Measurements from ENCODE around the gene EIF4H. TPM values are rescaled to one million over a fixed set of nuclear protein-coding genes. Genes with fewer than 3 reads are reported as not detected.
"Not testable (repeated sequence)": the region's sequence is repeated elsewhere in the genome, so short reads cannot be mapped to it uniquely, and the experiment has no call there.

Gene EIF4H
- total RNA-seq, 1 donor from 2014 or later, result 172 TPM

GRCh38 chr7:74194686-74195085 is 20.5 kb downstream of the EIF4H start:
- ATAC-seq (no peak), DNase-seq (no peak)
- intact Hi-C loops (cut with micrococcal nuclease), result no loop called here

- intact Hi-C loops (cut with micrococcal nuclease); DNase-seq: not testable (repeated sequence)
- ATAC-seq, result peak; percentile 24
Measured at GRCh38 chr7:74195139-74195860, 21.1 kb downstream of the EIF4H start.

DNA sequence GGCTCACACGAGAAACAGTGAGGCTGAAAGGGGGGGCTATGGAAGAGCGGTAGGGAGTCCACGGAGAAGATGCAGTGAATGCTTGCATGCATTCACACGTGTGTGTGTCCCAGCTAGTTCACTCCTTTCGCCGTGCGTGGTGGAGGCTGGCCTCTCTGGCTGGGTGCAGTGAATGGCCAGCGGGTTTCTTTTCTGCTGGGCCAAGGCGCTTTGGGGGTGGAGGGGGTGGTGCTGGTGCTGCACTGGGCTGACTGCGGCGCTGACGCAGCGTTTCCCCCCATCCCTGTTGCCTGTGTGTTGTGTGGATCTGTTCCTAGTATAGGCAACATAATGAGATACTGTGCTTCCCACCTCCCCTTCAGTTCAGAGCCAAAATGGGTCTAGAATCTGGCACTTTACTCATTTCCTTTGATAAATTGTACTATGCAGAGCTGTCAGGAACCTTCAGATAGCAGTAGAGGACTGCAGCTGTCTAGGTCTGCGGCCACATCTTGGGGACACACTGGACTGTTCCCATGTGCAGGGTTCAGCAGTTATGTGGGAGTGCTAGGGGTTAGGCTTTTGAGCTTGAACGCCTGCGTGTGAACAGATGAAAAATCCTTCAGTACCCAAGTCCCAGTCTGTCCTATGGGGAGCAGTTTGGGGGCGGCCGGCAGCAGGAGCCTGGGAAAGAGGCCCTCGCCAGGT is 22.0 kb downstream of the EIF4H start:
- ATAC-seq, result peak; percentile 24
- intact Hi-C loops (cut with micrococcal nuclease); DNase-seq: not testable (repeated sequence)

DNA sequence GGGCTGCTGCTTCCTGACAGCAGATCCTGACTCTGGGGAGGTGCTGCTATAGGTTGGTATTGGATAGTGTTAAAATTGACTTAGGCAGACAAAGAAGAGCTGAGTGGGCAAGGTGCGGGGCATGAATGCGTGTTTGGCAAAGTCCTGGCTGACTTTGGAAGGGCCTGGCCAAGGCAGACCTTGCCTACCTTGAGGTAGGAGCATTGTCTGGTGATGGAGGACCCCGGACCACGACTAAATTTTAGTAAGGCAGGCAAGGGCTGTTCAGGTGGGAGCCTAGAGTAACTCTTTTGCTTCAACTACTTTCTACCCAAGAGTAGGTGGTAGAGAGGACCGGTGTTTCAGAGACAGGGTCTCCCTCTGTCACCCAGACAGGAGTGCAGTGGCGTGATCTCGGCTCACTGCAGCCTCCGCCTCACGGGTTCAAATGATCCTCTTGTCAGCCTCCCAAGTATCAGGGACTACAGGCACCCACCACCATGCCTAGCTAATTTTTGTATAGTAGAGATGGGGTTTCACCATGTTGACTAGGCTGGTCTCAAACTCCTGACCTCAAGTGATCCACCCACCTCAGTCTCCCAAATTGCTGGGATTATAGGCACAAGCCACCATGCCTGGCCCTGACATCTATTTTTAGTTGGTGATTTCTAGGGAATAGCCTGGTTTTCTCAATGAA is 23.4 kb downstream of the EIF4H start:
- intact Hi-C loops (cut with micrococcal nuclease), result no loop called here
- ATAC-seq (no peak), DNase-seq (no peak)

GRCh38 chr7:74199551-74200355 is 25.6 kb downstream of the EIF4H start:
- DNase-seq, result no peak
- intact Hi-C loops (cut with micrococcal nuclease), result no loop called here
- ATAC-seq, result no peak

- no peak for ATAC-seq
- DNase-seq, result no peak
- intact Hi-C loops (cut with micrococcal nuclease), result no loop called here
Measured at GRCh38 chr7:74202841-74203556, 28.8 kb downstream of the EIF4H start.

GRCh38 chr7:74203956-74204618 is 29.9 kb downstream of the EIF4H start:
- intact Hi-C loops (cut with micrococcal nuclease), result no loop called here
- no peak for ATAC-seq
- no peak for DNase-seq

GRCh38 chr7:74206052-74206451 is 31.9 kb downstream of the EIF4H start:
- ATAC-seq, DNase-seq: not testable (repeated sequence)
- intact Hi-C loops (cut with micrococcal nuclease), result loop anchor here (5.0 kb wide), 1 partner anchor 191 kb away; no protein-coding TSS in a partner anchor

DNA sequence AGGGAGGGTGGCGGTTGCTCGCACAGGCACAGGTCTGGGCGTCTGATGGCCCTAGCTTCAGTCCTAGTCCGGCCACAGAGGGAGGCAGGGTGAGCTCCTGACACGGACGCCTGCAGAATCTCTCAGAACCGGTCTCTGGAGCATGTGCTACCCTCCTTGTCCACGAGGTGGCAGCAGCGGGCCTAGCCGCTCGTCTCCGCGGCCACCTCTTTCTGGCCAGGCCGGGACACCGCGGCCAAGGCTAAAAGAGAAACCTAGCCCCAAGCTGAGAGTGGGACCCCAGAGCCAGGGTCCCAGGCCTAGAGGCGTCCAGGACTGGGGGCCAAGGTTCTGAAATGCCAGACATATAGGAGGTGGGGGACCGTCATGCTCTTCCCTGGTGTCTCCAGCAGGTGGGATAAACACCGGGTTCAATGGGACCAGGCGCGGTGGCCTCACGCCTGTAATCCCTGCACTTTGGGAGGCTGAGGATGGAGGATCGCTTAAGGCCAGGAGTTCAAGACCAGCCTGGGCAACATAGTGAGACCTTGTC is 32.5 kb downstream of the EIF4H start:
- intact Hi-C loops (cut with micrococcal nuclease), result loop anchor here (5.0 kb wide), 1 partner anchor 191 kb away; no protein-coding TSS in a partner anchor
- ATAC-seq, result peak; percentile 83
- DNase-seq, result peak; percentile 93

DNA sequence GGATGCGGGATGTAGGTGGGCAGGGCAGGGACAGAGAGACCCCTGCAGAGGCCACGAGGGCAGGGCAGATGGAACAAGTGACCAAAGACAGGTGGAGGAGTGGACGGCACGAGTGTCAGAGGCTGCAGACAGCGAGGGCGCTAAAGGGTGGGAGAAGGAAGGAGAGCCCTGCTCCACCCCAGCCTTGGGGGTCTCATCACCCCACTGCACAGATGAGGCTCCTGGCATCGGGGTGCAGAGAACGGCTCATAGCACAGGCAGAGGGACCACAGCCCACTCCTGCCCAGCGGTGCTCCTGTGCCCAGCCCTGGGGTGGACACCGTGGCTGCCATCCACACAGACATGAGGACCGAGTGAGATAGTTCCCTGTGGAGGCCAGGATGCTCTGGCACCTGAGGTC is 33.4 kb downstream of the EIF4H start:
- ATAC-seq (no peak), DNase-seq (no peak)
- intact Hi-C loops (cut with micrococcal nuclease), result loop anchor here (5.0 kb wide), 1 partner anchor 190 kb away; no protein-coding TSS in a partner anchor

DNA sequence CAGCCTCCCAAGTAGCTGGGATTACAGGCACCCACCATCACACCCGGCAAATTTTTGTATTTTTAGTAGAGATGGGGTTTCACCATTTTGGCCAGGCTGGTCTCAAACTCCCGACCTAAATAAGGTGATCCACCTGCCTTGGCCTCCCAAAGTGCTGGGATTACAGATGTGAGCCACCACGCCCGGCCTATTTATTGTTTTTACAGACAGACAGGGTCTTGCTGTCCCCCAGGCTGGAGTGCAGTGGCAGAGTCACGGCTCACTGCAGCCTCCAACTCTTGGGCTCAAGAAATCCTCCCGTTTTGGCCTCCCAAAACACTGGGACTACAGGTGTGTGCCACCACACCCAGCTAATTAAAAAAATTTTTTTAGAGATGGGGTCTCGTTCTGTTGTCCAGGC is 34.1 kb downstream of the EIF4H start:
- intact Hi-C loops (cut with micrococcal nuclease), result loop anchor here (5.0 kb wide), 1 partner anchor 189 kb away; no protein-coding TSS in a partner anchor
- not testable (repeated sequence) for DNase-seq, ATAC-seq

DNA sequence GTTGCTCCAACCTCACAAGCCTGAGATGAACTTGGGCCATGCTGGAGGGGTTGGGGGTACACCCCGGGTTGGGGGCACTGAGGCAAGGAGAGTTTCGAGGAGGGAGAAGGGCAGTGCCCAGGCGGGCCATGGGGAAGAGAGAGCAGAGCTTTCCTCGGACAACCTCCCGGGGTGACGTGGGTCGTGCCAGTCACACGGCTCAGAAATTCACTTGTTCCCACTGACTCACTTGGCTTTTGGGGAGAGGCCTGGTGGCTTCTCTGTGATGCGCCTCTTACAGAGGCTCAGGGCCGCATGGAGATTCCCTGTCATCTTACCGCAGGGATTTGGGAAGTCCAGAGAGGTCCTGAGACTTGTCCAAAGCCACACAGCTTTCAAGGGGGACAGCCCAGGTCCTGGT is 38.5 kb downstream of the EIF4H start:
- intact Hi-C loops (cut with micrococcal nuclease), result no loop called here
- DNase-seq, result no peak
- no peak for ATAC-seq

DNA sequence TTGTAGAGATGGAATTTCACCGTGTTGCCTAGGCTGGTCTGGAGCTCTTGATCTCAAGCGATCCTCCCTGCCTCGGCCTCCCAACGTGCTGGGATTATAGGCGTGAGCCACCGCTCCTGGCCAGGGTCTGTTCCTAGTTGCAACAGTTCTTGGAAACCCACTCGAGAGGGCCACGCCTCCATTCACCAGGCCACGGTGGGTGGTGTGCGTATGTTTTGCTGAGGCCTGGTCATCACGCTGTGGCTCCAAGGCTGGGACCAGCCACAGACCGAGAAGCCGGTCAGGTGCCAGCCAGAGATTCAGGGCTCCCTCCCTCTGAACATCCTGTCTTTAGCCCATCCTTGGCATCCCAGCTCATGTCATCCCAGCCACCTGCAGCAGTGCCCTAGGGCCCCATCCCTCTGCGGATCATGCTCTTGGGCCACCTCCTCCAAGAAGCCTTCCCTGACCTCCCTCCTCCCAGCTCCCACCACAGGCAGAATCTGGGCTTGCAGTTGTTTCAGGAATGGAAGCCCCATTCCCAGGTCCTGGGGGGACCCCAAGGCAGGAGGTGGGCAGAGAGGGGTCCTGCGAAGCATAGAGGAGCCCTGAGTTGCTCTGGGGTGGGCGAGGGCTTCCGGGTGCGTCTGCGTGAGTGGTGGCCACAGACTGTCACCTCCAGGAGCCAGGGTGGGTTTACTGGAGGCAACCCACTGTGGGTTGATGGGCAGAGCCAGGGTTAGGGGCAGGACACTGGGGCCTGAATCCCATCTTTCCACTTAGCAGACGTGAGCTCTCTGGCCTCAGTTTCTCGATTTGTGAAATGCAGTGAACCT is 40.9 kb downstream of the EIF4H start:
- no peak for ATAC-seq
- DNase-seq, result peak; percentile 10
- intact Hi-C loops (cut with micrococcal nuclease), result no loop called here

GRCh38 chr7:74215921-74216320 is 41.8 kb downstream of the EIF4H start:
- DNase-seq (peak; percentile 18), ATAC-seq (no peak)
- intact Hi-C loops (cut with micrococcal nuclease), result no loop called here

DNA sequence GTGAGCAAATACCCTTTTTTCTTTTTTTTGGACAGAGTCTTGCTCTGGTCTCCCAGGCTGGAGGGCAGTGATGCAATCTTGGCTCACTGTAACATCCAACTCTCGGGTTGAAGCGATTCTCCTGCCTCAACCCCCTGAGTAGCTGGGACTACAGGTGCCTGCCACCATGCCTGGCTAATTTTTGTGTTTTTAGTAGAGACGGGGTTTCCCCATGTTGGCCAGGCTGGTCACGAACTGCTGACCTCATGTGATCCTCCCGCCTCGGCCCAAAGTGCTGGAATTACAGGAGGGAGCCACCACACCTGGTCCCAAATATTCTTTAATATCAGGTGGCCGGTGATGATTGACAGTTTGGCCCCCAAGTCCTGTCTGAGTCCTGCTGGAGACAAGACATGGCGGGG is 42.2 kb downstream of the EIF4H start:
- DNase-seq (peak; percentile 3), ATAC-seq (no peak)

DNA sequence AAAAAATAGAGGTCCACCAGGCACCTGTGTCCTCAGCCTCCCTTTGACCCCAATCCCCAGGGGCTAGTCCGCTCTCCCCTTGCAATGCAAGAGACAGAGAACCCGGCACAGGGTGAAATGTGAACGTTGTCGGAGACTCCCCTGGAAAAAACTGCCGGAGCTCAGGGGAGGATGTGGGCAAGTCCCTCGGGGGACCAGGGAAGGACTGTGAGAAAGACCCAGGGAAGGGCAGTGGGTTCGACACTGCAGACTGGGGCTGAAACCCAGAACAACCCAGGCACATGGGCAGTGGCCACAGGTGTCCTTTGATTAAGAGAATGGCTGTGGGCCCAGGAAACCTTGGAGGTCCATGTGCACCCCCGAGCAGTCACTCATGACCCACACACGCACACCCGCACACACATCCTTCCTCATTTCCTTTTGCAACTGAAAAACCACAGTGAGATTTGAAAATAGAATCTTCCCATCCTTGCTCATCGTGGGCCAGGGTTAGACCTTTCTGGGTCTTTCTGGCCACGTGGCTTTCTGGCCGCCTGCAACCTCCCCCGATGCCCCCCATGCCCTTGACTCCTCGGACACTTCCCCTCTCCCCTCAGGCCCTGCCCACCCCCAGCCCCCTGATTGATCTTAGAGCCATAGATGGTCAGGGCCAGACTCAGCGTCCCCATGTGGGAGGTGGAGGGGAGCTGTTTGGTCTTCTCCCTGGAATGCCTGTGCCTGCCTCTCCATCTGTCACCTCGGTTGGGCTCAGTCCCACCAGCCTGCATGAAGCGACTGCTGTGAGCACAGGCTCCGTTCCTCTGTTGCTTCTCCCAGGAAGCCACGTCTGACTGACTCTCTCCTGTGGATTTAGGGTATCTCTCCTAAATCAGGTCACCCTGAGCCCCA is 43.5 kb downstream of the EIF4H start:
- intact Hi-C loops (cut with micrococcal nuclease), result no loop called here
- ATAC-seq (no peak), DNase-seq (peak; percentile 29)

More for the DNA sequence above, 42.2 kb downstream of the EIF4H start:
- intact Hi-C loops (cut with micrococcal nuclease), result no loop called here

Data from left ventricle myocardium superior (tissue), 1 donor.